Measurements from ENCODE around the gene MEP1B. TPM values are rescaled to one million over a fixed set of nuclear protein-coding genes. Genes with fewer than 3 reads are reported as not detected.
"Not testable (repeated sequence)": the region's sequence is repeated elsewhere in the genome, so short reads cannot be mapped to it uniquely, and the experiment has no call there.

Gene MEP1B
- total RNA-seq, 1 donor from 2014 or later: not detected

DNA sequence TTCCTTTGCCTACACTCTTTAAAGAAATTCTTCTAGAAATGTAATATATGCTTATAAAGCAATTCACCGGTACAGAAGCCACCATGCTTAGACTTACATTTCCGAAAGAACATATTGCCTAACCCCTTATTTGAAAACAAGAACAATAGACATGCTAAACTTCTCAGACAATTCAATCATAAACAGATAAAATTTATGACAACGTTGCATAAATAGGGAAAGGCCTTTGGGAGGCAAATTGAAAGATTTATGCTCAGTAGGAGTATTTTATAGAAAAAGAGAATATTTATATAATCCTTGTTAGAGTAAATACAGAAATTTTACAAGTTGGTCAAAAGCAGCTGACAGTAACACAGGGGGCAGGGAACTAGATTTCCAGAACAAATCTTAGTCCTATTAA is 16.2 kb upstream of the MEP1B start:
- Histone ChIP-seq H3K36me3 (ENCODE audit: control insufficient read depth in 3 of 3, insufficient read depth in 3 of 3, low read length in 3 of 3) (no peaks in the 10 kb centered on the region), H3K9me3 (ENCODE audit: control insufficient read depth in 3 of 3, low read length in 3 of 3) (no peaks in the 10 kb centered on the region), H3K4me1 (ENCODE audit: control insufficient read depth in 3 of 3, insufficient read depth in 3 of 3, low read length in 3 of 3) (peaks cover 0 to 3% (median 0%) of the 10 kb centered on the region in 3 donors), H3K9ac (ENCODE audit: low read depth in 1 of 3, low read length in 3 of 3) (no peak overlapping the region), H3K27me3 (ENCODE audit: control insufficient read depth in 3 of 3, insufficient read depth in 3 of 3, low read length in 3 of 3) (no peaks in the 10 kb centered on the region), H3K27ac (ENCODE audit: low read depth, low read length) (no peak overlapping the region), H3K4me3 (ENCODE audit: low read length in 3 of 3) (no peak overlapping the region)

DNA sequence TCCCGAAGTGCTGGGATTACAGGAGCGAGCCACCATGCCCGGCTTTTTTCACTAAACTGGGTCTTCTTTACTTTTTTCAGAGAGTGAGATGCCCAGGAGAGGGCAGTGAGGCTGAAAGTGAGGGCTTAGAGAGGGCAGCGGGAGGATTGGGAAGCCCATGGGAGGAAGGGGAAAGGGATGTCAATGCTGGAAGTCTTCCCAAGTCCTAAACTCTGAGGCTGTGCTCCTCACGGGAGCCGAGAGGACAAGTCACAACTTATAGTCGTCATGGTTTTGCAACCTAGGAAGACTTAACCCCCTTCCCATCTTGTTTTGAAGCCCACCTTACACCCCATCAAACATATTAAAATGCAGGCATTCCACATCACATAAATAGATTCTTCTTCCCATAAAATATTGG is 15.1 kb upstream of the MEP1B start:
- H3K27me3 ChIP-seq (ENCODE audit: control insufficient read depth in 3 of 3, insufficient read depth in 3 of 3, low read length in 3 of 3): no peaks in the 10 kb centered on the region
- H3K9me3 ChIP-seq (ENCODE audit: control insufficient read depth in 3 of 3, low read length in 3 of 3): no peaks in the 10 kb centered on the region
- no peak overlapping the region for H3K27ac ChIP-seq (ENCODE audit: low read depth, low read length)
- H3K9ac ChIP-seq (ENCODE audit: low read depth in 1 of 3, low read length in 3 of 3): no peak overlapping the region
- H3K4me1 ChIP-seq (ENCODE audit: control insufficient read depth in 3 of 3, insufficient read depth in 3 of 3, low read length in 3 of 3): peaks cover 0 to 3% (median 0%) of the 10 kb centered on the region in 3 donors
- no peaks in the 10 kb centered on the region for H3K36me3 ChIP-seq (ENCODE audit: control insufficient read depth in 3 of 3, insufficient read depth in 3 of 3, low read length in 3 of 3)
- no peak overlapping the region for H3K4me3 ChIP-seq (ENCODE audit: low read length in 3 of 3)

DNA sequence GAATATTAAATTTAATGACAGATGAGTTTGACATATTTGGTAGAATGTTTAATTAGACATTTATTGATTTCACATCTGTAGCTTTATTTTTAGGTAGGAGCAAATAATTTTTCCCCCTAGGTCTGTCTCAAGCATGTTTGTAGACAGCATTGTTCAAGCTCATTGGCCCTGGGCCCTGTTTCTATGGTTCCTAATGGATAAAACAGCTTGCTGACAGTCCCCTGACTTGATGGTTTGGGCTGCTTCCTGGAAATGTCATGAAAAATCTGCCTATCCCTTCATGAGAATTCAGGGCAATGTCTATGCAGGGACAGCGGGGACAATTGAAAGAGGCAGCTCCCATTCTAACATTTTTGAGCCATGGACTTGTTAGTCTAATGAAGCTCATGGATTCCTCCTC is 14.6 kb upstream of the MEP1B start:
- no peak overlapping the region for H3K27ac ChIP-seq (ENCODE audit: low read depth, low read length)
- no peaks in the 10 kb centered on the region for H3K9me3 ChIP-seq (ENCODE audit: control insufficient read depth in 3 of 3, low read length in 3 of 3)
- H3K27me3 ChIP-seq (ENCODE audit: control insufficient read depth in 3 of 3, insufficient read depth in 3 of 3, low read length in 3 of 3): no peaks in the 10 kb centered on the region
- H3K4me3 ChIP-seq (ENCODE audit: low read length in 3 of 3): no peak overlapping the region
- no peaks in the 10 kb centered on the region for H3K36me3 ChIP-seq (ENCODE audit: control insufficient read depth in 3 of 3, insufficient read depth in 3 of 3, low read length in 3 of 3)
- peaks cover 0 to 3% (median 0%) of the 10 kb centered on the region in 3 donors for H3K4me1 ChIP-seq (ENCODE audit: control insufficient read depth in 3 of 3, insufficient read depth in 3 of 3, low read length in 3 of 3)
- no peak overlapping the region for H3K9ac ChIP-seq (ENCODE audit: low read depth in 1 of 3, low read length in 3 of 3)

DNA sequence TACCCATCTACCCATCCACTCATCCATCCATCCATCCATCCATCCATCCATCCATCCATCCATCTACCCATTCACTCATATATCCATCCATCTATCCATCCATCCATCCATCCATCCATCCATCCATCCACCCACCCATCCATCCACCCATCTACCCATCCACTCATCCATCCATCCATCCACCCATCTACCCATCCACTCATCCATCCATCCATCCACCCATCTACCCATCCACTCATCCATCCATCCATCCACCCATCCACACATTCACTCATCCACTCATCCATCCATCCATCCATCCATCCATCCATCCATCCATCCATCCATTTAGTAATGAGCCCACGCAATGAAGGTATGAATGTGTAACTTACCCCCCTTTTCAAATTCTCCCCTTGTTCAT is 13.1 kb upstream of the MEP1B start:
- not testable (repeated sequence) for H3K27ac ChIP-seq (ENCODE audit: low read depth, low read length); H3K9ac ChIP-seq (ENCODE audit: low read depth in 1 of 3, low read length in 3 of 3); H3K4me3 ChIP-seq (ENCODE audit: low read length in 3 of 3); H3K36me3 ChIP-seq (ENCODE audit: control insufficient read depth in 3 of 3, insufficient read depth in 3 of 3, low read length in 3 of 3); H3K27me3 ChIP-seq (ENCODE audit: control insufficient read depth in 3 of 3, insufficient read depth in 3 of 3, low read length in 3 of 3); H3K9me3 ChIP-seq (ENCODE audit: control insufficient read depth in 3 of 3, low read length in 3 of 3); H3K4me1 ChIP-seq (ENCODE audit: control insufficient read depth in 3 of 3, insufficient read depth in 3 of 3, low read length in 3 of 3)

DNA sequence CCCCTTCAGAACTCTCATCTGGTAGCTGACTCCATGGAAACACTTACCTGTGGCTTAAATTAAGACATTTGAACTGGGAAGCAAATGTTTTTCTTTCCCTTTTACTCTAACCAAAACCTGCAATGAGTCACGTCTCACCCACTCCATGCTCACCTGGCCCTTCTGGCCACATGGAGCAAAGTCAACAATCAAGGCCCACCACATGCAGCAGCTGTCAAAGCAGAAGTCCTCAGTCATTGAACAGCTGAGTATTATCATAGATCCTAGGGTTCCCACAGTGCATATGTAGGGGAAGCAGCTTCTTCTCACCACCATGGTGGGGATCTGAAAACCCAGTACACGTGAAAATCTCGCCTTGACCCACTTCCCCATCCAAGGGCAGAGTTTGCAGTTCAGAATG is 12.3 kb upstream of the MEP1B start:
- Histone ChIP-seq H3K36me3 (ENCODE audit: control insufficient read depth in 3 of 3, insufficient read depth in 3 of 3, low read length in 3 of 3) (no peaks in the 10 kb centered on the region), H3K4me3 (ENCODE audit: low read length in 3 of 3) (no peak overlapping the region), H3K4me1 (ENCODE audit: control insufficient read depth in 3 of 3, insufficient read depth in 3 of 3, low read length in 3 of 3) (peaks cover 0 to 3% (median 0%) of the 10 kb centered on the region in 3 donors), H3K27me3 (ENCODE audit: control insufficient read depth in 3 of 3, insufficient read depth in 3 of 3, low read length in 3 of 3) (no peaks in the 10 kb centered on the region), H3K27ac (ENCODE audit: low read depth, low read length) (no peak overlapping the region), H3K9me3 (ENCODE audit: control insufficient read depth in 3 of 3, low read length in 3 of 3) (no peaks in the 10 kb centered on the region), H3K9ac (ENCODE audit: low read depth in 1 of 3, low read length in 3 of 3) (no peak overlapping the region)

DNA sequence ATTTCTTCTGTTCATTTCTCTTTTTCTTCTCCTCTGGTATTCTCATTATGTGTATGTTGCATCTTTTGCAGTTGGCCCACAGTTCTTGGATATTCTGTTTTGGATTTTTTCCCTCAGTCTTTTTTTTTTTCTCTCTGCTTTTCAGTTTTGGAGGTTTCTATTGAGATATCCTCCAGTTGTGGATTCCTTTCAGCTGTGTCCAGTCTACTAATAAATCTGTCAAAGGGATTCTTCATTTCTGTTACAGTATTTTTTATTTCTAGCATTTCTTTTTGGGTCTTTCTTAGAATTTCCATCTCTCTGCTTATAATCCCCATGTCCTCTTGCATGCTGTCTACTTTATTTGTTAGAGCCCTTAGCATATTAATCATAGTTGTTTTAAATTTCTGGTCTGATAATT is 6.3 kb upstream of the MEP1B start:
- Histone ChIP-seq H3K9ac (ENCODE audit: low read depth in 1 of 3, low read length in 3 of 3) (no peak overlapping the region), H3K4me1 (ENCODE audit: control insufficient read depth in 3 of 3, insufficient read depth in 3 of 3, low read length in 3 of 3) (no peaks in the 10 kb centered on the region), H3K4me3 (ENCODE audit: low read length in 3 of 3) (no peak overlapping the region), H3K27ac (ENCODE audit: low read depth, low read length) (no peak overlapping the region), H3K36me3 (ENCODE audit: control insufficient read depth in 3 of 3, insufficient read depth in 3 of 3, low read length in 3 of 3) (no peaks in the 10 kb centered on the region), H3K27me3 (ENCODE audit: control insufficient read depth in 3 of 3, insufficient read depth in 3 of 3, low read length in 3 of 3) (no peaks in the 10 kb centered on the region), H3K9me3 (ENCODE audit: control insufficient read depth in 3 of 3, low read length in 3 of 3) (peaks cover 0 to 4% (median 0%) of the 10 kb centered on the region in 3 donors)

DNA sequence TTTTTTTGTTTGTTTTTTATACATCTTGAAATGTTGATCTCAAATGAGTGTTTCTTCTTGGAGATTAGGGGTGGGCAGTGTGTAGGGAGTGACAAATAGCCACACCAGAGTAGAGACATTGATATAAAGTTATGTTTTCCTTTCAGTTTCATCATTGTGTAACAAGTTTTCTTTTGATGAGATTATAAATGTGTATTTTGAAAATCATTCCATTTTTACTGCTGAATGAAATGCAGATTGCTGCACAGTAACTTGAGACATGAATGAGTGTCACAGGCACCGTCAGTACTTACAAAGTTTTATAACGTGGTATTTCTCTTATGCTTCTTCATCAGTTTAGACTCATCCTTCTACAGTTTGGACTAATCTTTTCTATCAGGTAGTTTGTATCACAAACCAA is 370 bp downstream of the MEP1B start:
- Histone ChIP-seq H3K9ac (ENCODE audit: low read depth in 1 of 3, low read length in 3 of 3) (no peak overlapping the region), H3K27ac (ENCODE audit: low read depth, low read length) (no peak overlapping the region), H3K4me3 (ENCODE audit: low read length in 3 of 3) (no peak overlapping the region), H3K27me3 (ENCODE audit: control insufficient read depth in 3 of 3, insufficient read depth in 3 of 3, low read length in 3 of 3) (no peaks in the 10 kb centered on the region), H3K36me3 (ENCODE audit: control insufficient read depth in 3 of 3, insufficient read depth in 3 of 3, low read length in 3 of 3) (no peaks in the 10 kb centered on the region), H3K9me3 (ENCODE audit: control insufficient read depth in 3 of 3, low read length in 3 of 3) (no peaks in the 10 kb centered on the region), H3K4me1 (ENCODE audit: control insufficient read depth in 3 of 3, insufficient read depth in 3 of 3, low read length in 3 of 3) (no peaks in the 10 kb centered on the region)

DNA sequence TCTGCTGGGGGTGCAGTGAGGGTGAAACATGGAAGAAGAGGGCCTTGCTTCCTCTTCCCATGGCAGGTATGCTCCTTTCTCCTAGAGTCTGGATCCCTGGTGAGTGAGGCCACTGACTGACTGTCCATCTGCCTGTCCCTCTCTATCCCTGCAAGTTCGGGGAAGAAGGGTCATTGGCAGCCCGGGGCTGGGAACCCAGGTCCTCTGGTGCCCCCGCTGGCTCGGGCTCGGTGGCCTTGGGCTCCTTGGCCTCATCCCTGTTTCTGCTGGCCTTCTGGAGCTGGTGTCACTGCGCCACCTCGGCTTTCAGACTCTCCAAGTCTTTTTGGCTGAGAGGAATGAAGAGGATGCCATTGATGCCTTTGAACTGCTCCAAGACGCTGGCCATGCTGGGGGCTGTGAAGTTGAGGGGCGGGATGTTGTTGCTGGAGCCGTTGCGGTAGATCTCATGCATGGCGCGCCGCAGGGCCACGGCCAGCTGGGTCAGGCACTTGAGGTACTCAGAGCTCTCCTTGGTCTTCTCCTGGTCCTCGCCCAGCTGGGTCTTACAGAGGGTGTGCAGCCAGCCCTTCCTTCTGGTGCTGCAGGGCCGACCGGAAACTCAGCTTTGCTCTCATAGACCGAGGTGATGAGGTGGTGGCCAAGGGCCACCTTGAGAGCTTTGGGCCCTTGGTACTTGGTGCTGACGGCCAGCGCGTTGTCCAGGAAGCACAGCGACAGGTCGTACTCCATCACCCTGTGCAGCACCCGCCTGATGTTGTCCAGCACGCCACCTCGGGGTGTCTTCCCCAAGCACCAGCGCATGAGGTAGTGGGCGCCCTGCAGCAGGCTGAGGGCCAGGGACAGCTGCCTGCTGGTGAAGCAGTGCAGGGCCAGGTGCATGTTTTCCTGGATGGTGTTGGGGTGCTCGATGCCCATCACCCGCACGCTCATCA is 6.3 kb downstream of the MEP1B start:
- no peak overlapping the region for H3K4me3 ChIP-seq (ENCODE audit: low read length in 3 of 3)
- H3K27ac ChIP-seq (ENCODE audit: low read depth, low read length): no peak overlapping the region

DNA sequence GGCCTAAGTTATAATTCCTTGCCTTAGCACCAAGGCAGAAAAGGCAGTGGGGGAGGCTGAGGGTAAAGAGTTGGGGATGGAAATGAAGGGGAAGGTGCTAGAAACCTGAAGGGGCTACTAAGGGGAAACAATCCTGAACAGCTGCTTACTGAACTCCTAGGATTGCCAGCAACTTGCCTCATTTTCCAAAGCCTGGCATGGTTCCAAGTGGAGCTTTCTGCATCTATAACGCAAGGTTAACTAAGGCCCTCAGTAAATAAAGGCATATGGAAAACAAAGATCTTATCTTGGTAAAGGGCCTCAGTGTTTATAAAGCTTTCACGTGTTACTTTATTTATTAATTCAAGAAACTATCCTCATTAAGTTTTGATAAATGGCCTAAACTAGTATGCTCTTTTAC is 10.9 kb downstream of the MEP1B start:
- Histone ChIP-seq H3K9ac (ENCODE audit: low read depth in 1 of 3, low read length in 3 of 3) (no peak overlapping the region), H3K27ac (ENCODE audit: low read depth, low read length) (no peak overlapping the region), H3K9me3 (ENCODE audit: control insufficient read depth in 3 of 3, low read length in 3 of 3) (no peaks in the 10 kb centered on the region), H3K27me3 (ENCODE audit: control insufficient read depth in 3 of 3, insufficient read depth in 3 of 3, low read length in 3 of 3) (no peaks in the 10 kb centered on the region), H3K36me3 (ENCODE audit: control insufficient read depth in 3 of 3, insufficient read depth in 3 of 3, low read length in 3 of 3) (no peaks in the 10 kb centered on the region), H3K4me3 (ENCODE audit: low read length in 3 of 3) (no peak overlapping the region), H3K4me1 (ENCODE audit: control insufficient read depth in 3 of 3, insufficient read depth in 3 of 3, low read length in 3 of 3) (no peaks in the 10 kb centered on the region)

More for the DNA sequence above, 6.3 kb downstream of the MEP1B start:
- H3K4me1 ChIP-seq (ENCODE audit: control insufficient read depth in 3 of 3, insufficient read depth in 3 of 3, low read length in 3 of 3): no peaks in the 10 kb centered on the region
- H3K27me3 ChIP-seq (ENCODE audit: control insufficient read depth in 3 of 3, insufficient read depth in 3 of 3, low read length in 3 of 3): no peaks in the 10 kb centered on the region
- no peak overlapping the region for H3K9ac ChIP-seq (ENCODE audit: low read depth in 1 of 3, low read length in 3 of 3)
- H3K9me3 ChIP-seq (ENCODE audit: control insufficient read depth in 3 of 3, low read length in 3 of 3): no peaks in the 10 kb centered on the region
- H3K36me3 ChIP-seq (ENCODE audit: control insufficient read depth in 3 of 3, insufficient read depth in 3 of 3, low read length in 3 of 3): no peaks in the 10 kb centered on the region

DNA sequence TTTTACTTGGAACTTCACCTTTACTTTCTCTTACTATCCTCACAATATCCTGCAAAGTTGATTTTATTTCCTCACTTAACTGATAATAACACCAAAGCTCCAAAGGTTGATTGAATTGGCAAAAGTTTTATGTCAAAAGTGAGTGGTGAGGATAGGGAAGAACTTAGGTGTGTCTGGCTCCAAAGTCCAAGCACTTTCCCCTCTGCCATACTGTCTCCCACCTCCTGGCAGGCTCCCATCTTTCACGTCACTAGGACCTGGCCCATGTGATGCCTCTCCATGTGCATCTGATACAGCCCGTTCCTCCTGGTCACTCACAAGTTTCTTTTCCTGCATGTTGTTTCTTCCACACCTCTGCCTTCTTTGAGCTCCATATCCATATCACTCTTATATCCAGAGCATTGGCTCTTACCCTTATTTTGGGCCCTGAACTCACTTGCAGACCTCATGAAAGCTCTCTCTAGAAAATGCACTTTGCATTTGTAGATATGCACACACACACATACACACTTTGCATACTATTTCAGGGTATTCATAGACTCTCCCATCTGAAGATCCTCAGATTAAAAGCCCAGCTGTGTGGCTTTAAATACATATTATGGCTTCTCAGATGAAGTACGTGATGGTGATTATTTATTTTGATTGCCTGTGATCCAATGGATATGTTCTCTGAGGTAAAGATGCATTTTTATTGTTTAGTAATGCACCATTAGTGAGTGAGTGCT is 12.3 kb downstream of the MEP1B start:
- no peak overlapping the region for H3K4me3 ChIP-seq (ENCODE audit: low read length in 3 of 3)
- no peak overlapping the region for H3K9ac ChIP-seq (ENCODE audit: low read depth in 1 of 3, low read length in 3 of 3)
- no peaks in the 10 kb centered on the region for H3K36me3 ChIP-seq (ENCODE audit: control insufficient read depth in 3 of 3, insufficient read depth in 3 of 3, low read length in 3 of 3)
- H3K4me1 ChIP-seq (ENCODE audit: control insufficient read depth in 3 of 3, insufficient read depth in 3 of 3, low read length in 3 of 3): no peaks in the 10 kb centered on the region
- H3K9me3 ChIP-seq (ENCODE audit: control insufficient read depth in 3 of 3, low read length in 3 of 3): no peaks in the 10 kb centered on the region
- no peak overlapping the region for H3K27ac ChIP-seq (ENCODE audit: low read depth, low read length)
- H3K27me3 ChIP-seq (ENCODE audit: control insufficient read depth in 3 of 3, insufficient read depth in 3 of 3, low read length in 3 of 3): no peaks in the 10 kb centered on the region

Data from skeletal muscle tissue (tissue), 4 donors.